Measurements from ENCODE around the gene PRKAG1.

PRKAG1 gene

GRCh38 chr12:48954841-48955501 lies 63.6 kb downstream of the PRKAG1 start:
- TF ChIP-seq, protein P1, sequence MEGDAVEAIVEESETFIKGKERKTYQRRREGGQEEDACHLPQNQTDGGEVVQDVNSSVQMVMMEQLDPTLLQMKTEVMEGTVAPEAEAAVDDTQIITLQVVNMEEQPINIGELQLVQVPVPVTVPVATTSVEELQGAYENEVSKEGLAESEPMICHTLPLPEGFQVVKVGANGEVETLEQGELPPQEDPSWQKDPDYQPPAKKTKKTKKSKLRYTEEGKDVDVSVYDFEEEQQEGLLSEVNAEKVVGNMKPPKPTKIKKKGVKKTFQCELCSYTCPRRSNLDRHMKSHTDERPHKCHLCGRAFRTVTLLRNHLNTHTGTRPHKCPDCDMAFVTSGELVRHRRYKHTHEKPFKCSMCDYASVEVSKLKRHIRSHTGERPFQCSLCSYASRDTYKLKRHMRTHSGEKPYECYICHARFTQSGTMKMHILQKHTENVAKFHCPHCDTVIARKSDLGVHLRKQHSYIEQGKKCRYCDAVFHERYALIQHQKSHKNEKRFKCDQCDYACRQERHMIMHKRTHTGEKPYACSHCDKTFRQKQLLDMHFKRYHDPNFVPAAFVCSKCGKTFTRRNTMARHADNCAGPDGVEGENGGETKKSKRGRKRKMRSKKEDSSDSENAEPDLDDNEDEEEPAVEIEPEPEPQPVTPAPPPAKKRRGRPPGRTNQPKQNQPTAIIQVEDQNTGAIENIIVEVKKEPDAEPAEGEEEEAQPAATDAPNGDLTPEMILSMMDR (conservative IDR thresholded peaks at IDR 0.05; ENCODE audit: low read length), result no peak
- DNase-seq (ENCODE audit: low read depth), result no peak
- no peak overlapping the region for H3K4me3 ChIP-seq (ENCODE audit: low read length)

DNA sequence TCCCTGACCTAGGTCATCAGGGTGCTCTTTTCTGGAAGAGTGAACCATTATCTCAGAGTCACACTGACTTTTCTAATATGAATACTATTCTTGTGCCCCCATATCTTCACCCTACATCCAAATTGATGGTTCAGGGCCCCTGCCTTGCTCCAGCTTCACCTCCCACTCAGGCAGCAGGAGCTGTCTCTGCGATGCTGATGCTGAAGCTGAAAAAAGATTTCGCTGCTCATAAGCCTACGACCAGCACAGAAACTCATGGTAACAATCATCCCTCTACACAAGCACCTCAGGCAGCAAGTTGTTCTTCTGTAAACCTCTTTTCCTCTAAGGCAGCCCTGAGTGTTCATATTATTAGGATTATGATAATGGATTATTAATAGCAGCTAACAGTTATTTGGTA lies 64.5 kb downstream of the PRKAG1 start:
- no peak for DNase-seq (ENCODE audit: low read depth)
- TF ChIP-seq, protein P1 (conservative IDR thresholded peaks at IDR 0.05; ENCODE audit: low read length), result no peak
- no peak overlapping the region for H3K4me3 ChIP-seq (ENCODE audit: low read length)

GRCh38 chr12:48952691-48953090 lies 65.9 kb downstream of the PRKAG1 start:
- no peak for DNase-seq (ENCODE audit: low read depth)
- H3K4me3 ChIP-seq (ENCODE audit: low read length), result no peak overlapping the region
- TF ChIP-seq, protein P1 (conservative IDR thresholded peaks at IDR 0.05; ENCODE audit: low read length), result no peak

Measured in AG10803 (cell line).